Activated CD4-positive, alpha-beta T cell treated with anti-CD3 and anti-CD28 coated beads, Interleukin-2, amount 10 ng/mL, durations not matched to agents 24 days and 14 days (primary cell): ENCODE data around the gene CFAP91. TPM values are rescaled to one million over a fixed set of nuclear protein-coding genes. Genes with fewer than 3 reads are reported as not detected.
A peak's percentile ranks its signal among the peaks of the same experiment; 100 is the strongest.

Experiments used
- DNase-seq: peaks from one replicate; pipeline ENCODE4 v3.0.0; 2022
- H3K27ac Mint-ChIP-seq: one replicate; pipeline ENCODE4 v1.8.0; 2022; ENCODE audit warnings: mild to moderate bottlenecking, mixed read lengths
- H3K27me3 Mint-ChIP-seq: one replicate; pipeline ENCODE4 v1.8.0; 2022; ENCODE audit warnings: mixed read lengths
- H3K36me3 Mint-ChIP-seq: one replicate; pipeline ENCODE4 v1.8.0; 2022; ENCODE audit warnings: low read depth, mild to moderate bottlenecking, mixed read lengths
- H3K4me1 Mint-ChIP-seq: one replicate; pipeline ENCODE4 v1.8.0; 2021; ENCODE audit warnings: mixed read lengths
- H3K4me3 Mint-ChIP-seq: one replicate; pipeline ENCODE4 v1.8.0; 2022; ENCODE audit warnings: mild to moderate bottlenecking, moderate library complexity, mixed read lengths
- H3K9me3 Mint-ChIP-seq: one replicate; pipeline ENCODE4 v1.8.0; 2021; ENCODE audit warnings: mixed read lengths
- intact Hi-C: fragments of 100-400 bp; cut with micrococcal nuclease; formaldehyde crosslinking; loops from one replicate; pipeline ENCODE4 v1.15.1; 2023
- total RNA-seq: library from RNA; stranded (reverse); gene quantifications from 2 replicates; pipeline ENCODE4 v1.2.3, GENCODE V29; 2022

Gene CFAP91
- 0.26 TPM in 1 of 2 replicates, not detected in the other for total RNA-seq

DNA sequence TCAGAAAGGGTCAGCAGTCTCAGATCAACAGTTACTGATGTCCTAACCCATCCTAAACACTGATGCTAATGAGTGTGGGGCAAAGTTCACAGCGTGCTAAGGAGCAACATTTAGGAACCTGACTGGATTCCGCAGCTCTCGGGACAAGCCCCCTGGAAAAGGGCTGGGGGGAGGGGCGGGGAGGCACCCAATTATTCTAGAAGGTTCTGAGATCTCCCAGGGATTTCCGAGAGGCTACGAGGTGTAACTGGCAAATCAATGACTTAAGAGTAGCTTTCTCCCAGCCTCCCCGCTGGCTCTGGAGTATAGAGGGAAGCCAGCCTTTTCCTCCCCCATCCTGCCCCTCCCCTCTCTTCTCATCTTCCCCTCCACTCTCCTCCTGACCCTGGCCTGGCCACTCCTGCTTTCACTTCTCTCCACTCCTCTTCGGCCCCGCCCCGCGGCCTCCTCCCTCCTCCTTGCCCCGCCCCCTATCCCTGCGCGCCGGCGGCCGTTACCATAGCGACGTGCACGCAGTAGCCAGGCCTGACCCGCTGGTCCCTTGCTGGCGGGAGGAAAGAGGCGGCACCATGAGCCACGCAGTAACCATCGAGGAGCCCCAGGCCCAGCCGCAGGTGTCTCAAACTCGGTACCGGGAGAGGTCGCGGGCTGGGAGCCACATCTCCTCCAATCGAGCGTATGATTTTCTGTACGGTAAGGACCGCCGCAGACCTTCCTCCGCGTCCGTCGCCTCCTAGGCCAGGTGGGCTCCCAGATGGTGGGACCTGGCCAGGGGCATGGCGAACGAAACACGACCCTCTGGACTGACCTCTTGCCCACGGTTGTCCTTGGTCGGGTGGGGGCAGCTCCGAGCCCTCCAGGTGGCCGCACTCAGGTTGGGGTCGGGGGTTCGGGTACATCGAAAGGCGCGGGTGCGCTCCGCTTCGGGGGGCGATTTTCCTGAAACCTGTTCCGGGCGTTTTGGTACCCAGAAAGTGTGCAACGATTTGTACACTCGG is at the start of gene CFAP91:
Gene CFAP91 (plus strand): TSS at position 493 of the 998 bp plus-strand sequence. CDS start 77 bp downstream, at position 570.
- H3K4me3 Mint-ChIP-seq, result peak within 1 kb of the TSS; percentile 83
- H3K9me3 Mint-ChIP-seq, result peaks cover 9% of the 10 kb centered on the region
- peaks cover 9% of the 10 kb centered on the region for H3K36me3 Mint-ChIP-seq
- peak; percentile 94 for DNase-seq
- peaks cover 29% of the 10 kb centered on the region for H3K4me1 Mint-ChIP-seq
- peak within 1 kb of the TSS; percentile 40 for H3K27ac Mint-ChIP-seq
- intact Hi-C loops, result loop anchor here (2.0 to 5.0 kb wide), 3 partner anchors 204 to 894 kb away; partner anchors contain the start of genes GSK3B, NDUFB4 and TIMMDC1
- H3K27me3 Mint-ChIP-seq, result peaks cover 27% of the 10 kb centered on the region

DNA sequence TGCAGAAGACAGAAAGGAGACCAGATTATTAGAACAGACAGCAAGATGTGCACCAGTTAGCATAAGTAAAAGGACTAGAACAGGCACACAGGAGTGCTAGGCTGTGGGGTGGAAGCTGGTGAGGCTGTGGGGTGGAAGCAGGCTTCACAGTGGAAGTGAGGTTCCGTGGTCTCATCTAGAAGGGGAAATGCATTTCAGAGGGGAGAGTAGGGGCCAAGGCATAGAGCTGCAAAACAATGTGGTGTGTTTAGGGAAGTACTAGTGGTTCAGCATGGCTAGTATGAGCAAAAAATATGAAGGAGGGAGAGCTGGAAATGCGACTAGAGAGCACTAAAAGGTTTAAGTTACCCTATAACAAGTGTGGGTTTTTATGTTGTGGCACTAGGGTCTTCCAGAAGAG is 48.9 kb upstream of the CFAP91 start:
- no peaks in the 10 kb centered on the region for H3K36me3 Mint-ChIP-seq

DNA sequence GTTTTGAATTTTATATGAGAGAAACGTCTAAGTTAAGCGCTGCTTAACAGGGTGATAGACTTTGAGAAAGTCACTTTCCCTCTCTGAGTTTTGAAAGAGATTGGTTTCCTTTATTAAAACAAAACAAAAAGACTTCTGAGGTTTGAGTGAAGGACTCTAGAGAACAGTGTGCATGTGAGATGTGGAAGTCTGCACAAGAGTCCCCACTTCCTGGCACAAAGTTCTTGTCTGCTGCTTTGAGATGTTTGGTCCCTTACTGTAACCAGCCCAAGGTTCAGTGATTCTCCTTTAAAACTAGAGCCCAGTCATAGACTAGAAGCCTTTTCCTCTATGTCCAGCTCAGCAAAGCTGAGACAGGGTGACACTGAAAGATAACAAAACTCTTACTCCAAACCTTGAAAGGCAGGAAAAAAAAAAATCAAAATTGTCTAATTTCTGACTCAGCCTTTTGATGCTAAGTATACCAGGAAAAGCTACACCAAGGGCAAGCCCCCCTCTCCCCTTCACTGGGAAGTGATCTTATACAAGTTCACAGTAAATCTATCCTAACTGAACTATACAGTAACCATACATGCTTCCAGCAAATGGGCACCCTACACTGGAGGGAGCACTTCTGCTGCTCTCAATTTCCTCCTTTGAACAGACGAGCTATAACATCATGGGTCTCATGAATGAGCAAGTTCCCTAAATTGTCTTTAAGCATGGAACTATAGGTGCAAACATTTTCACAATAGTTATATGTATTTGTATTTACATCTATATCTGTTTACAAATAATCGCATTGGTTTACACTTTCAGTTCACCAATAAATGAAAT is 44.7 kb upstream of the CFAP91 start:
- H3K27ac Mint-ChIP-seq, result no peak overlapping the region
- peaks cover 8% of the 10 kb centered on the region for H3K4me1 Mint-ChIP-seq
- no peak for DNase-seq
- no peaks in the 10 kb centered on the region for H3K9me3 Mint-ChIP-seq
- H3K27me3 Mint-ChIP-seq, result no peaks in the 10 kb centered on the region
- peaks cover 2% of the 10 kb centered on the region for H3K36me3 Mint-ChIP-seq
- intact Hi-C loops, result no loop called here
- no peak overlapping the region for H3K4me3 Mint-ChIP-seq

More for the DNA sequence above, 48.9 kb upstream of the CFAP91 start:
- H3K9me3 Mint-ChIP-seq, result no peaks in the 10 kb centered on the region
- H3K4me1 Mint-ChIP-seq, result peaks cover 8% of the 10 kb centered on the region
- no peak overlapping the region for H3K27ac Mint-ChIP-seq
- no peak for DNase-seq
- no peak overlapping the region for H3K4me3 Mint-ChIP-seq
- no peaks in the 10 kb centered on the region for H3K27me3 Mint-ChIP-seq
- intact Hi-C loops, result no loop called here

DNA sequence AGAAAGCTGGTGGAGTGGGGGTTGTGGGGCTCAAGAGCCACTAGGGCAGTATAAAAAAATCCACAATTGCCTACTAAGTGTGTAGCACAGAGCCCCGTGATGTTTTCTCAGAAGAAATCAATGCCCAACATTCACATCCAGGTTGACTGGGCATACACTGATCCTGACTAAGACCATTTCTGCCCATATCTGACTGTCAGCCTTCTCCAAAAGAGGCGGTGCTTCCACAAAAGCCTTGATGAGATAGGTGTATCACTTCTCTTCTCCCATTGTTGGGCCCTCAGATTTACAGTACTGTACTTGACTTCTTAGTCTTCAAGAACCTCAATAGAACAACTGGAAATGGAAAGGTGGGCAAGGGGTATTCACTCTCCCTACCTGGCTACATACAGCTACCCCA is 43.8 kb upstream of the CFAP91 start:
- intact Hi-C loops, result no loop called here
- H3K4me1 Mint-ChIP-seq, result peaks cover 11% of the 10 kb centered on the region
- no peaks in the 10 kb centered on the region for H3K9me3 Mint-ChIP-seq

DNA sequence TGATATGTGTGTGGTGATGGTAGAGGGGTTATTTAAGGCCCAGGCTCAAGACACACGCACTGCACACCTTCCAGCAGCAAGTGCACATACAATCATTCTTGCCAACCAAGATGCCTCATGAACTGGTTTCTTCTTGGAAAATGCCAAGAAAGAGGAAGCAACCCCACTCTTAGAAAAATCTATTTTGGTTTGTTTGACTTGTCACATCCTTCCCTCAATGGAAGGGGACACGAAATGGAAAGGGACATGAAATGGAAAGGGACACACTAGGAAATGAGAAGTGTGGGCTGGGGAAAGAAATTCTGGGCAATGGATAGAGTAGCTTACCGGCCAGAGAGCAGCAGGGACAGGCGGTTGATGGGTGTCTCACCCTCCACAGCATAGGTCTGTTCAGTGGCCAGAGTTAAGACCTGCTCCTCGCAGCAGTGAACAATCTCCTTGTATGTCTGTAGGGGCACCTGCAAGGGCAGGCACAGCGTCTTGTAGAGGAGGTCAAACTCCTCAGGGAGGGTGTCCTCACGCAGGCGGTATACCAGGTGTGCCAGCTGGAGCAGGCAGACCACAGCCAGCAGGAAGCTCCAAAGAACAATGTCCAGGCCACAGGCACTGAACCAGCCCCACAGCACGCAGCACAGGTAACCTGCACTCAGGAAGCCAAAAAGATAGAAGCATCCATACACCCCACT is 43.1 kb upstream of the CFAP91 start:
- intact Hi-C loops, result no loop called here
- DNase-seq, result no peak
- no peaks in the 10 kb centered on the region for H3K27me3 Mint-ChIP-seq
- H3K36me3 Mint-ChIP-seq, result peaks cover 4% of the 10 kb centered on the region
- peaks cover 11% of the 10 kb centered on the region for H3K4me1 Mint-ChIP-seq
- H3K9me3 Mint-ChIP-seq, result no peaks in the 10 kb centered on the region
- no peak overlapping the region for H3K27ac Mint-ChIP-seq
- no peak overlapping the region for H3K4me3 Mint-ChIP-seq

More for the DNA sequence above, 43.8 kb upstream of the CFAP91 start:
- H3K36me3 Mint-ChIP-seq, result peaks cover 4% of the 10 kb centered on the region
- DNase-seq, result no peak
- H3K27ac Mint-ChIP-seq, result no peak overlapping the region
- H3K4me3 Mint-ChIP-seq, result no peak overlapping the region
- H3K27me3 Mint-ChIP-seq, result no peaks in the 10 kb centered on the region

DNA sequence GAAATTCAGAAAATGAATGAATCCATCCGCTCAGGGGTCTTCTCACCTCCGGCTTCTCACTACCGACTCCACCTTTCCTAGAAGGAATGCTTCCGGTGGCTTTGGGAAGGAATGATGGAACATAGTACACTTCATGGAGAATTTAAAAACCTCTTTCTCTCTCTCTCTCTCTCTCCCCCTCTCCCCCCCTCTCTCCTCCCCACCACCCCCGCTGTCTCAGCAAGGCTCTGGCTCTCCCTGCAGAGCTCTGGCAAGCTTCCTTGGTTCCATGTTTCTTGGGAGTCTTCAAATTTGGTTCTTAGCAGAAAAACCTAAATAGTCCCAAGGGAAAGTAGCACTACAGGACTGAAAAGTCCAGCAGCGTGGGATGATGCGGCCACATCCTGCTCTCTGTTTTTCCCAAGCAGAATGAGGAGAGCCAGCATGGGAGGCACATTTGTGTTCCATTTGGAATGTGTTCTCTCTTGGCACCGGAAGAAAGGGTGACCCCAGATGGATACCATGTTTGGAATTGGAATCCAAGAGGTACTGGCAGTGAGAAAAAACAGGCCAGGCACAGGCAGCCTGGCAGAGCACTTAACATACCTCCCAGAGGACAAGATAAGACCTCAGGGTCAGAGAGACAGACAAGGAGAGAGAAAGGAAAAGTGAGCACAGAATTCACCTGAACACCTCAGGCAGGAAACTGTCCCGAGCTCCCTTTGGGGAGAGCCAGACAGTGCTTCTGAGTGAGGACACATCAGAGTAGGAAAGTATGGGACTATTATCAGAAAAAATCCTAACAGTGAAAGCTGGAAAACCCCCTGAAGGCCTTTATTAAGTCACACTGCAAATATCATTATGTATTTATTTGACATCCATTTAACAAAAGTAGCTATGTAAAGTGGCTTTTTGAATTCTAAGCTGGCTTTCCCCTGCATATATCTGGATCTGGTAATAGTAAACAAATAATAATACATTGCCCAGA is 42.1 kb upstream of the CFAP91 start, which contains the start of gene POPDC2:
Gene POPDC2 (minus strand): TSS at position 116 of the 967 bp plus-strand sequence. CDS start 166 bp downstream, outside the sequence.
- Mint-ChIP-seq H3K36me3 (peaks cover 4% of the 10 kb centered on the region), H3K27ac (no peak within 1 kb of the TSS), H3K9me3 (no peaks in the 10 kb centered on the region), H3K27me3 (no peaks in the 10 kb centered on the region), H3K4me1 (peaks cover 14% of the 10 kb centered on the region), H3K4me3 (no peak within 1 kb of the TSS)
- intact Hi-C loops, result no loop called here
- no peak for DNase-seq

DNA sequence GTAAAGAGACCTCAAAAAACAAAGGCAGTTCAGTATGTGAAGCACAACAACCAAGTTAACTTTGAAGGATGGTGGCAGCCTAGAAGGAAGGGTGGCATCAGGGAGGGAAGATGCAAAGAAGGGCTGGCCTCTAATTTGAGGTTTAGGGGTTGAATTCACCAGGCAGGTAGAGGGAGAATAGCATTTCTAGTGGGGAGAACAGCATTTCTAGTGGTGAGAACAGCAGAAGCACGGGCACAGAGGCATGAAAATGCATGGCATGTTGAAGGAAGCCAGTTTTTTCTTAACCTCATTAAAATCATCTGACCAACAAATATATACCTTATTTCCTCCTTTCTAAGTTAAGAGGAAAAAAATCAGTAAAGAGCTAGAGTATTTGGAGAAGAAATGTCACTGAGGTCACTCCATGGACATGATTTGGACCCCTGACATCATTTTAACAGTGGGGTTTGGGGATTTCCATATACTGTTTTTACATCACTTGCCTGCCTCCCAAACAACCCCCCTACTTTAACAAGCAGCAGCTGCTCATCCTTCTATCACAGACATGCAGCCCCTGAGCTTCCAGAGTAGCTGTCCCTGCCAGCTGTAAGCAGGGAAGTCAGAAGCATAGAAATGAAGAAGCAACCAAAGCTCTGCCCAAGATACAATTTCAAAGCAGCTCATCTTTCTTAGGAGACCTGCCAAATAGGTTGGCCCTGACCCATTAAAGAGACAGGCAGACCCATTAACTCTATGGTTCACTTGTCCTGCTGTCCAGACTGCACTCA is 40.0 kb upstream of the CFAP91 start:
- intact Hi-C loops, result no loop called here
- Mint-ChIP-seq H3K9me3 (no peaks in the 10 kb centered on the region), H3K36me3 (peaks cover 15% of the 10 kb centered on the region), H3K4me3 (no peak overlapping the region), H3K27ac (no peak overlapping the region), H3K27me3 (no peaks in the 10 kb centered on the region), H3K4me1 (peaks cover 9% of the 10 kb centered on the region)
- no peak for DNase-seq

DNA sequence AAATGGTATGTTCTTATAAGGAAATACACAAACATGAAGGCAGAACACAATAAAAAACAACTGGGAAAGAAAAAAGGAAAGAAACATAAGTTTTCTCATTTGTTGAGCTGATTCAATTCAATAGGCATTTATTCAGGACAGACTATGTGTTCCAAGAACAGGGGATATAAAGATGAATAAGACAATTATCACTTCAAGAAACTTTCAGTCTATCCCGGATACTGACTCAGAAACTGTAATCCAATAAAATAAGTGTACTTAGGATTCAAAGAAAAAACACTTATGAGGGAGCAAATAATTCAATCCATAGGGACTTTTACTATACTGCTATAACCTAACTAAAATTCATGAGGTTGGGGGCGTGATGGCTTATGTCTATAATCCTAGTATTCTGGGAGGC is 38.9 kb upstream of the CFAP91 start:
- H3K4me1 Mint-ChIP-seq, result peaks cover 6% of the 10 kb centered on the region
- H3K4me3 Mint-ChIP-seq, result no peak overlapping the region
- DNase-seq, result no peak
- no peaks in the 10 kb centered on the region for H3K27me3 Mint-ChIP-seq
- H3K9me3 Mint-ChIP-seq, result no peaks in the 10 kb centered on the region
- H3K27ac Mint-ChIP-seq, result no peak overlapping the region
- H3K36me3 Mint-ChIP-seq, result peaks cover 18% of the 10 kb centered on the region
- intact Hi-C loops, result no loop called here

DNA sequence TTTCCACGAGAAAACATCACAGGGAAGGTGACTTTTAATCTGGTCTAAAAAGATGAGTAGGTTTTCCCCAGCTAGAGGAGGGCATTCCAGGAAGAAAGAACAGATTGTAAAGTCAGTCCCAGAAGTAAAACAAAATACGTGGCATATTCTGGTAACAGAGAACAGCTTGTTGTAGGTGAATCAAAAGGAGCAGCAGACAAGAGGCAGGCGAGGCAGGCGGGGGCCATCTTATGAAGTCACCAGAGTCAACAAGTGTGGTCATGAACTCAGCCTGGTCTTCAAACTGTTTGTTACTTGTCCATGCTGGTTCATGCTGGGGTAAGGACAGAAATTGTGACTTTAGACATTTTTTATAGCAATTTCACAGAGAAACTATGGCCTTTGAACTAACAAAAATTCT is 38.5 kb upstream of the CFAP91 start:
- Mint-ChIP-seq H3K4me3 (no peak overlapping the region), H3K9me3 (no peaks in the 10 kb centered on the region), H3K27ac (no peak overlapping the region), H3K36me3 (peaks cover 22% of the 10 kb centered on the region), H3K27me3 (no peaks in the 10 kb centered on the region), H3K4me1 (peaks cover 6% of the 10 kb centered on the region)
- intact Hi-C loops, result no loop called here
- DNase-seq, result no peak

DNA sequence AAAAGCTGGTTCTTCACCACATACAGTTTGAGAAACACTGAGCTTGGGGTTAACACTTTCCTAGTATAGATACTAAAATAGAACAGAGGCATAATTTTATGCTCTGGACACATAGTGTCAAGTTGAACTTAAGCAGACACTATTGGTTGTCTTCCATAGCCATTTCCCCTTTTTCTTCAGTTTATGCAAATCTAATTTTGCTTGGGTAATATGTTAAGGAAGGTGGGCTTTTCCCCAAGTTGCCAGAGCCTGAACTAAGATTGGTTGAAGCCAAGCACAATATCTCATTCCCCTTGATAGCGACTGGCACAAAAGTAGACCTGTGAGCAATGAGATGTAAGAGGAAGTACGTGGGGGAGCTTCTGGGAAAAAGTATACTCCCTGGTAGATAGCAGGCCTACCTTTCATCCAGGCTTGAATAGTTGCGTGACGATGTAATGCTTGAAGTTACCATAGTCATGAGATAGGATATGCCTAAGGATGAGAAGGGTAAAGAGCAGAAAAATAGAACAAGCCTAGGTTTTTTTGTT is 37.9 kb upstream of the CFAP91 start:
- H3K4me3 Mint-ChIP-seq, result no peak overlapping the region
- no peak overlapping the region for H3K27ac Mint-ChIP-seq
- intact Hi-C loops, result no loop called here
- peaks cover 23% of the 10 kb centered on the region for H3K36me3 Mint-ChIP-seq
- H3K27me3 Mint-ChIP-seq, result no peaks in the 10 kb centered on the region
- no peak for DNase-seq
- no peaks in the 10 kb centered on the region for H3K9me3 Mint-ChIP-seq
- peaks cover 6% of the 10 kb centered on the region for H3K4me1 Mint-ChIP-seq

DNA sequence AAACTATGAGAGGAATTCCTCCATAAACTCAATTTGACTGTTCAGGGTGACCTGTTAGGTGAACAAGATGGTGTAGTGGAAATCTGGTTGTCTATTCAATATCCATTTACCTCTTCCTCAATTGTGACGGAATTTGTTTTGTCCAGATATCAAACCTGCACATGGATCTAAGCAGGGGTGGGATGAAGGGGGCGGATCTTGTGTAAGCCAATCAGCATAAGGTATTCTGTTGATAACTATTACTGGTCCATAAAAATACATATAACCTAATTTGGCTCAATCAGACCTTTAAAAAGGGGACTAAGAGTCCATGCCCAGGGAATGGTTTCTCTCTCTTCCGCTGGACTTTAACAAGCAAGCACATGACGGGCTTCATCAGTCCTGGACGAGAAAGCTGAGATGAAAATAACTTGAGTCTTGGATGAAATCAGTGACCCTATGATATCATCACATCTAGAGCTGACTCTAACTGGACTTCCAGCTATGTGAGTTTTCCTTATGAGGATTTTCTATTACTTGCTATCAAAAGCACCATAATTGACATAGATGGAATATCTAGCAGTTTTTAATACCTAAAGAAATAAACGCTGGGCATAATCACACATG is 36.8 kb upstream of the CFAP91 start:
- no peak overlapping the region for H3K4me3 Mint-ChIP-seq
- peaks cover 6% of the 10 kb centered on the region for H3K4me1 Mint-ChIP-seq
- H3K27me3 Mint-ChIP-seq, result no peaks in the 10 kb centered on the region
- no peak overlapping the region for H3K27ac Mint-ChIP-seq
- intact Hi-C loops, result no loop called here
- H3K36me3 Mint-ChIP-seq, result peaks cover 32% of the 10 kb centered on the region
- no peak for DNase-seq
- no peaks in the 10 kb centered on the region for H3K9me3 Mint-ChIP-seq
